GM12872 (cell line): ENCODE results near the gene TAC1.

Experiments
- CTCF ChIP-seq: IDR thresholded peaks from 3 replicates; pipeline ENCODE4 v1.5.1; 2011; ENCODE audit warnings: low read depth, mild to moderate bottlenecking, low read length, moderate library complexity; ENCODE audit not compliant: insufficient read depth

TAC1 gene

GRCh38 chr7:97731736-97732564 lies at the start of gene TAC1:
TSS of gene TAC1 (plus strand) at chr7:97732086. CDS start at chr7:97732613, 527 bp downstream.
- no peak for TF ChIP-seq CTCF

GRCh38 chr7:97685952-97686351 lies 45.9 kb upstream of the TAC1 start:
- no peak for TF ChIP-seq CTCF

- TF ChIP-seq CTCF, result no peak
These were observed 38.3 kb upstream of the TAC1 start for GRCh38 chr7:97693586-97693985.

- no peak for TF ChIP-seq CTCF
These were observed 37.5 kb upstream of the TAC1 start for GRCh38 chr7:97694355-97694754.

- no peak for TF ChIP-seq CTCF
These were observed 34.5 kb upstream of the TAC1 start for GRCh38 chr7:97697396-97697795.

- TF ChIP-seq CTCF, result no peak
These were observed 9.5 kb upstream of the TAC1 start for GRCh38 chr7:97722386-97722785.

- no peak for TF ChIP-seq CTCF
These were observed 834 bp downstream of the TAC1 start for GRCh38 chr7:97732565-97733275.
